ENCODE results near the gene SMARCA2.

The SMARCA2 gene

GRCh38 chr9:2208465-2208864, 193.3 kb downstream of the SMARCA2 start:
- TF ChIP-seq CTCF (IDR thresholded peaks at IDR 0.05; ENCODE audit: low read depth, low read length) = no peak
- H3K4me3 ChIP-seq (replicated peaks in 1 of 2; ENCODE audit: low read depth in 2 of 2, low read length in 2 of 2) = no peak overlapping the region
- no peak for DNase-seq (ENCODE audit: low read depth in 2 of 2)

GRCh38 chr9:2208991-2209390, 193.8 kb downstream of the SMARCA2 start:
- no peak for TF ChIP-seq CTCF (IDR thresholded peaks at IDR 0.05; ENCODE audit: low read depth, low read length)
- H3K4me3 ChIP-seq (replicated peaks in 1 of 2; ENCODE audit: low read depth in 2 of 2, low read length in 2 of 2) = no peak overlapping the region
- no peak for DNase-seq (ENCODE audit: low read depth in 2 of 2)

GRCh38 chr9:2209400-2209799, 194.3 kb downstream of the SMARCA2 start:
- peak in 1 of 2 donors; percentile 24 for DNase-seq (ENCODE audit: low read depth in 2 of 2)
- H3K4me3 ChIP-seq (replicated peaks in 1 of 2; ENCODE audit: low read depth in 2 of 2, low read length in 2 of 2) = no peak overlapping the region
- TF ChIP-seq CTCF (IDR thresholded peaks at IDR 0.05; ENCODE audit: low read depth, low read length) = no peak

GRCh38 chr9:2210201-2210600, 195.1 kb downstream of the SMARCA2 start:
- no peak for TF ChIP-seq CTCF (IDR thresholded peaks at IDR 0.05; ENCODE audit: low read depth, low read length)

GRCh38 chr9:2213830-2214468, 198.8 kb downstream of the SMARCA2 start:
- DNase-seq (ENCODE audit: low read depth in 2 of 2) = no peak
- no peak overlapping the region for H3K4me3 ChIP-seq (replicated peaks in 1 of 2; ENCODE audit: low read depth in 2 of 2, low read length in 2 of 2)
- no peak for TF ChIP-seq CTCF (IDR thresholded peaks at IDR 0.05; ENCODE audit: low read depth, low read length)

More at GRCh38 chr9:2210201-2210600, 195.1 kb downstream of the SMARCA2 start:
- no peak overlapping the region for H3K4me3 ChIP-seq (replicated peaks in 1 of 2; ENCODE audit: low read depth in 2 of 2, low read length in 2 of 2)
- DNase-seq (ENCODE audit: low read depth in 2 of 2) = peak in 1 of 2 donors; percentile 63

- no peak for DNase-seq (ENCODE audit: low read depth in 2 of 2)
- no peak for TF ChIP-seq CTCF (IDR thresholded peaks at IDR 0.05; ENCODE audit: low read depth, low read length)
- no peak overlapping the region for H3K4me3 ChIP-seq (replicated peaks in 1 of 2; ENCODE audit: low read depth in 2 of 2, low read length in 2 of 2)
Observed at GRCh38 chr9:2214707-2215106, 199.6 kb downstream of the SMARCA2 start.
